VCaP (cell line): ENCODE measurements around the gene COX8A.

Experiments
- H3K27ac ChIP-seq: fragments of 450-650 bp; 2 replicates; pipeline ENCODE4 v1.5.1; 2017
- CTCF ChIP-seq: fragments of 450-650 bp; conservative IDR thresholded peaks from 2 replicates; pipeline ENCODE4 v1.5.1; 2017; ENCODE audit warnings: mild to moderate bottlenecking, moderate library complexity

COX8A gene

GRCh38 chr11:64000026-64000739 is 25.8 kb downstream of the COX8A start:
- H3K27ac ChIP-seq = peak overlapping the region; percentile 74
- peak; percentile 100 for TF ChIP-seq CTCF

GRCh38 chr11:64000740-64001483 is 26.5 kb downstream of the COX8A start:
- no peak; the same call in 1 of the 2 replicates for TF ChIP-seq CTCF
- peak overlapping the region; percentile 74; the same call in 1 of the 2 replicates for H3K27ac ChIP-seq

GRCh38 chr11:64001484-64002420 is 27.3 kb downstream of the COX8A start:
- H3K27ac ChIP-seq = peak overlapping the region; percentile 74
- no peak for TF ChIP-seq CTCF

- peak overlapping the region; percentile 74; the same call in 1 of the 2 replicates for H3K27ac ChIP-seq
- TF ChIP-seq CTCF = no peak
Observed at GRCh38 chr11:64003807-64004589, 29.6 kb downstream of the COX8A start.

GRCh38 chr11:64004590-64004984 is 30.2 kb downstream of the COX8A start:
- H3K27ac ChIP-seq = peak overlapping the region; percentile 74; the same call in 1 of the 2 replicates
- TF ChIP-seq CTCF = no peak

- H3K27ac ChIP-seq = no peak overlapping the region
- TF ChIP-seq CTCF = no peak
Observed at GRCh38 chr11:64005691-64006090, 31.3 kb downstream of the COX8A start.
